ENCODE results near the gene SLC22A12.
"Not testable (repeated sequence)": the region's sequence is repeated elsewhere in the genome, so short reads cannot be mapped to it uniquely, and the experiment has no call there.

The SLC22A12 gene

GRCh38 chr11:64591257-64592233 is 525 bp downstream of the SLC22A12 start:
- DNase-seq = no peak

GRCh38 chr11:64592234-64592615 is 1.2 kb downstream of the SLC22A12 start:
- DNase-seq = no peak

- DNase-seq = no peak
Observed at GRCh38 chr11:64592656-64593055, 1.6 kb downstream of the SLC22A12 start.

GRCh38 chr11:64593156-64594105 is 2.4 kb downstream of the SLC22A12 start:
- no peak for DNase-seq

GRCh38 chr11:64594159-64594939 is 3.3 kb downstream of the SLC22A12 start:
- no peak for DNase-seq

GRCh38 chr11:64595922-64596321 is 4.9 kb downstream of the SLC22A12 start:
- not testable (repeated sequence) for DNase-seq

GRCh38 chr11:64597671-64598101 is 6.7 kb downstream of the SLC22A12 start:
- DNase-seq = no peak

- DNase-seq = no peak
Observed at GRCh38 chr11:64598106-64598796, 7.2 kb downstream of the SLC22A12 start.

GRCh38 chr11:64598797-64599697 is 8.0 kb downstream of the SLC22A12 start:
- DNase-seq = no peak

- DNase-seq = no peak
Observed at GRCh38 chr11:64599698-64600211, 8.7 kb downstream of the SLC22A12 start.

GRCh38 chr11:64600281-64600992 is 9.4 kb downstream of the SLC22A12 start:
- DNase-seq = no peak

GRCh38 chr11:64601605-64602465 is 10.8 kb downstream of the SLC22A12 start:
- no peak for DNase-seq

- DNase-seq = no peak
Observed at GRCh38 chr11:64602466-64603070, 11.5 kb downstream of the SLC22A12 start.

GRCh38 chr11:64603411-64604110 is 12.5 kb downstream of the SLC22A12 start:
- no peak for DNase-seq

- DNase-seq = no peak
Observed at GRCh38 chr11:64604458-64605243, 13.6 kb downstream of the SLC22A12 start.

GRCh38 chr11:64605244-64605560 is 14.2 kb downstream of the SLC22A12 start:
- no peak for DNase-seq

Data from NCI-H2029 (cell line).